Testis (tissue), 2 donors: ENCODE results near the gene MDP1.

Source experiments
- CTCF ChIP-seq, 3 experiments: fragments of 450-650 bp in 2 of 3; fragments of 200-600 bp in 1 of 3; sonication (generic) in 1 of 3; IDR thresholded peaks; one replicate each; pipeline ENCODE4 v1.5.1; 2016 to 2019; ENCODE audit warnings: antibody characterized with exemption in 3 of 3, mild to moderate bottlenecking in 2 of 3, moderate library complexity in 1 of 3
- POLR2A ChIP-seq: fragments of 450-650 bp; IDR thresholded peaks from one replicate; pipeline ENCODE4 v1.6.1; 2017; ENCODE audit warnings: antibody characterized with exemption, mild to moderate bottlenecking, moderate library complexity

GRCh38 chr14:24258119-24258518 is 42.3 kb upstream of the MDP1 start:
- TF ChIP-seq POLR2A (no peak), CTCF (IDR thresholded peaks at IDR 0.05) (no peak)
